HG03521 (cell line): ENCODE data around the gene DUSP22.
"Not testable (repeated sequence)": the region's sequence is repeated elsewhere in the genome, so short reads cannot be mapped to it uniquely, and the experiment has no call there.

Experiments
- ATAC-seq: cut with Tn5 transposase; IDR thresholded peaks from one replicate; pipeline ENCODE4 v1.9.1; 2021; ENCODE audit warnings: mild to moderate bottlenecking, moderate library complexity; ENCODE audit not compliant: unreplicated experiment

DUSP22 gene

GRCh38 chr6:291697-292505 is at the start of gene DUSP22:
TSS of gene DUSP22 (plus strand) at chr6:292487. CDS start at chr6:292540, 53 bp downstream.
- peak; percentile 48 for ATAC-seq

GRCh38 chr6:246352-246751 is 45.9 kb upstream of the DUSP22 start:
- no peak for ATAC-seq

- no peak for ATAC-seq
These were observed 44.9 kb upstream of the DUSP22 start for GRCh38 chr6:247351-247750.

- not testable (repeated sequence) for ATAC-seq
These were observed 44.2 kb upstream of the DUSP22 start for GRCh38 chr6:248046-248445.

GRCh38 chr6:250676-251075 is 41.6 kb upstream of the DUSP22 start:
- no peak for ATAC-seq

GRCh38 chr6:251920-252319 is 40.4 kb upstream of the DUSP22 start:
- ATAC-seq, result no peak

- no peak for ATAC-seq
These were observed 39.3 kb upstream of the DUSP22 start for GRCh38 chr6:252775-253535.

- no peak for ATAC-seq
These were observed 38.3 kb upstream of the DUSP22 start for GRCh38 chr6:254016-254415.

GRCh38 chr6:255041-255750 is 37.1 kb upstream of the DUSP22 start:
- no peak for ATAC-seq

GRCh38 chr6:255751-256083 is 36.6 kb upstream of the DUSP22 start:
- no peak for ATAC-seq

GRCh38 chr6:256169-256568 is 36.1 kb upstream of the DUSP22 start:
- no peak for ATAC-seq

- ATAC-seq, result no peak
These were observed 35.1 kb upstream of the DUSP22 start for GRCh38 chr6:257031-257725.

GRCh38 chr6:257774-258173 is 34.5 kb upstream of the DUSP22 start:
- ATAC-seq, result no peak

- no peak for ATAC-seq
These were observed 33.0 kb upstream of the DUSP22 start for GRCh38 chr6:259316-259715.

- peak; percentile 79 for ATAC-seq
These were observed 32.3 kb upstream of the DUSP22 start for GRCh38 chr6:259901-260508.

GRCh38 chr6:264626-265025 is 27.7 kb upstream of the DUSP22 start:
- ATAC-seq, result no peak

- ATAC-seq, result no peak
These were observed 23.8 kb upstream of the DUSP22 start for GRCh38 chr6:268394-268935.

GRCh38 chr6:273551-274058 is 18.7 kb upstream of the DUSP22 start:
- ATAC-seq, result no peak

- ATAC-seq, result no peak
These were observed 14.5 kb upstream of the DUSP22 start for GRCh38 chr6:277746-278145.

GRCh38 chr6:278494-278893 is 13.8 kb upstream of the DUSP22 start:
- ATAC-seq, result no peak
